H9 (cell line): ENCODE measurements around the gene AATF. TPM values are rescaled to one million over a fixed set of nuclear protein-coding genes. Genes with fewer than 3 reads are reported as not detected.

ENCODE experiments used
- DNase-seq: peaks from one replicate; pipeline ENCODE4 v3.0.0-alpha.2; 2017
- H2AFZ ChIP-seq: one replicate; pipeline ENCODE4 v1.6.1; 2013; ENCODE audit warnings: mild to moderate bottlenecking, low read length, control low read depth, moderate library complexity
- H2AK5ac ChIP-seq: 2 replicates; pipeline ENCODE4 v1.6.1; 2013; ENCODE audit warnings: low read length, control low read depth, mixed read lengths; ENCODE audit not compliant: insufficient read length
- H2BK120ac ChIP-seq: one replicate; pipeline ENCODE4 v1.6.1; 2013; ENCODE audit warnings: low read depth, mild to moderate bottlenecking, low read length, control low read depth, inconsistent platforms; ENCODE audit not compliant: poor library complexity, severe bottlenecking
- H2BK12ac ChIP-seq: 2 replicates; pipeline ENCODE4 v1.6.1; 2013; ENCODE audit warnings: low read length, control low read depth, mixed read lengths, low read depth; ENCODE audit not compliant: insufficient read length
- H2BK15ac ChIP-seq: 2 replicates; pipeline ENCODE4 v1.6.1; 2013; ENCODE audit warnings: low read depth, low read length, control low read depth
- H2BK20ac ChIP-seq: one replicate; pipeline ENCODE4 v1.6.1; 2013; ENCODE audit warnings: low read depth, mild to moderate bottlenecking, low read length, control low read depth, inconsistent platforms; ENCODE audit not compliant: poor library complexity, severe bottlenecking
- H2BK5ac ChIP-seq: 2 replicates; pipeline ENCODE4 v1.6.1; 2013; ENCODE audit warnings: low read length, control low read depth, mixed read lengths; ENCODE audit not compliant: insufficient read length
- H3K14ac ChIP-seq: 2 replicates; pipeline ENCODE4 v1.6.1; 2013; ENCODE audit warnings: low read length, control low read depth; ENCODE audit not compliant: insufficient read depth
- H3K18ac ChIP-seq: 2 replicates; pipeline ENCODE4 v1.6.1; 2013; ENCODE audit warnings: low read depth, mild to moderate bottlenecking, mixed read lengths, low read length, control low read depth; ENCODE audit not compliant: insufficient read length
- H3K23ac ChIP-seq: 2 replicates; pipeline ENCODE4 v1.6.1; 2013; ENCODE audit warnings: low read length, control low read depth, mixed read lengths, low read depth; ENCODE audit not compliant: insufficient read length
- H3K23me2 ChIP-seq: 2 replicates; pipeline ENCODE4 v1.6.1; 2013; ENCODE audit warnings: low read depth, mild to moderate bottlenecking, mixed read lengths, low read length, control low read depth; ENCODE audit not compliant: insufficient read length, poor library complexity, severe bottlenecking
- H3K27ac ChIP-seq: 2 replicates; pipeline ENCODE4 v1.5.1; 2013; ENCODE audit warnings: low read length, control low read depth, mixed read lengths, low read depth; ENCODE audit not compliant: insufficient read length
- H3K27me3 ChIP-seq: 2 replicates; pipeline ENCODE4 v1.6.1; 2013; ENCODE audit warnings: low read length, control low read depth, inconsistent platforms; ENCODE audit not compliant: insufficient read depth
- H3K4ac ChIP-seq: 2 replicates; pipeline ENCODE4 v1.6.1; 2013; ENCODE audit warnings: low read depth, mild to moderate bottlenecking, control low read depth, inconsistent platforms, low read length, moderate library complexity
- H3K4me1 ChIP-seq: 2 replicates; pipeline ENCODE4 v1.6.1; 2013; ENCODE audit warnings: low read length, control low read depth, inconsistent platforms; ENCODE audit not compliant: insufficient read depth
- H3K4me2 ChIP-seq: 2 replicates; pipeline ENCODE4 v1.6.1; 2013; ENCODE audit warnings: low read length, control low read depth, mixed read lengths; ENCODE audit not compliant: insufficient read length, insufficient read depth
- H3K56ac ChIP-seq: 2 replicates; pipeline ENCODE4 v1.6.1; 2013; ENCODE audit warnings: low read depth, mild to moderate bottlenecking, mixed read lengths, low read length, control low read depth; ENCODE audit not compliant: insufficient read length
- H3K79me1 ChIP-seq: 2 replicates; pipeline ENCODE4 v1.6.1; 2013; ENCODE audit warnings: low read depth, mild to moderate bottlenecking, moderate library complexity, low read length, control low read depth, inconsistent platforms; ENCODE audit not compliant: insufficient read depth, poor library complexity, severe bottlenecking
- H3K79me2 ChIP-seq: 2 replicates; pipeline ENCODE4 v1.6.1; 2013; ENCODE audit warnings: low read length, control low read depth, inconsistent platforms; ENCODE audit not compliant: insufficient read depth
- H3K9ac ChIP-seq: 2 replicates; pipeline ENCODE4 v1.6.1; 2013; ENCODE audit warnings: low read length, control low read depth, mixed read lengths; ENCODE audit not compliant: insufficient read length; ENCODE audit errors: extremely low read depth
- H3K9me3 ChIP-seq: one replicate; pipeline ENCODE4 v1.6.1; 2013; ENCODE audit warnings: low read depth, low read length, inconsistent platforms; ENCODE audit not compliant: control insufficient read depth
- H3T11ph ChIP-seq: one replicate; pipeline ENCODE4 v1.6.1; 2013; ENCODE audit warnings: mild to moderate bottlenecking, low read length, control low read depth, inconsistent platforms
- H4K20me1 ChIP-seq: one replicate; pipeline ENCODE4 v1.6.1; 2013; ENCODE audit not compliant: control insufficient read depth, insufficient read length, insufficient read depth
- H4K5ac ChIP-seq: 2 replicates; pipeline ENCODE4 v1.6.1; 2013; ENCODE audit warnings: low read depth, mild to moderate bottlenecking, mixed read lengths, low read length, control low read depth; ENCODE audit not compliant: insufficient read length
- H4K8ac ChIP-seq: replicated peaks from 2 replicates; pipeline ENCODE4 v1.6.1; 2013; ENCODE audit warnings: low read length, control low read depth, mixed read lengths, low read depth; ENCODE audit not compliant: insufficient read length
- H4K91ac ChIP-seq: 2 replicates; pipeline ENCODE4 v1.6.1; 2013; ENCODE audit warnings: low read depth, mild to moderate bottlenecking, moderate library complexity, mixed read lengths, low read length, control low read depth; ENCODE audit not compliant: insufficient read length
- H3K27ac Mint-ChIP-seq, 3 experiments: 2 replicates in 2 of 3; 3 replicates in 1 of 3; pipeline ENCODE4 v1.8.0; 2020 to 2021; ENCODE audit warnings: mixed read lengths in 3 of 3, mild to moderate bottlenecking in 1 of 3, moderate library complexity in 1 of 3
- H3K27me3 Mint-ChIP-seq: 2 replicates; pipeline ENCODE4 v1.8.0; 2021; ENCODE audit warnings: low read depth, mild to moderate bottlenecking, moderate library complexity, mixed read lengths
- H3K36me3 Mint-ChIP-seq, 3 experiments: 2 replicates in 2 of 3; 3 replicates in 1 of 3; pipeline ENCODE4 v1.8.0; 2020 to 2021; ENCODE audit warnings: low read depth in 3 of 3, mixed read lengths in 3 of 3; ENCODE audit not compliant: insufficient read depth in 1 of 3
- H3K4me1 Mint-ChIP-seq, 2 experiments: 2 replicates each; pipeline ENCODE4 v1.8.0; 2020; ENCODE audit warnings: mixed read lengths in 2 of 2
- H3K4me3 Mint-ChIP-seq, 2 experiments: 2 replicates in 1 of 2; 3 replicates in 1 of 2; pipeline ENCODE4 v1.8.0; 2020 to 2021; ENCODE audit warnings: mild to moderate bottlenecking in 2 of 2, mixed read lengths in 2 of 2, moderate library complexity in 1 of 2
- H3K9me3 Mint-ChIP-seq, 2 experiments: 2 replicates in 1 of 2; 3 replicates in 1 of 2; pipeline ENCODE4 v1.8.0; 2020; ENCODE audit warnings: mild to moderate bottlenecking in 2 of 2, mixed read lengths in 2 of 2, moderate library complexity in 1 of 2
- CTCF ChIP-seq: fragments of 200-600 bp; sonication (generic); conservative IDR thresholded peaks from 3 replicates; pipeline ENCODE4 v1.8.0; 2021; ENCODE audit warnings: antibody characterized with exemption, mild to moderate bottlenecking
- WGBS: extraction: QIAGEN DNeasy Blood & Tissue Kit; methylation state at CpG from one replicate; pipeline ENCODE4 v1.1.7; 2013; ENCODE audit warnings: missing lambda C conversion rate, low lambda C conversion rate, mixed read lengths; ENCODE audit not compliant: insufficient read length; ENCODE audit errors: extremely low coverage; 5-methylcytosine and 5-hydroxymethylcytosine counted together
- total RNA-seq: library from RNA; stranded (reverse); gene quantifications from 2 replicates; pipeline ENCODE4 v1.2.1, GENCODE V29; 2021

Gene AATF
- total RNA-seq, 1 experiment from 2014 or later, result 69.6 TPM

- no peak overlapping the region for H3K9ac ChIP-seq
- H4K20me1 ChIP-seq, result no peaks in the 10 kb centered on the region
- no peaks in the 10 kb centered on the region for H3K79me2 ChIP-seq
- no peak overlapping the region for H3K14ac ChIP-seq
- H2BK5ac ChIP-seq, result no peak overlapping the region
- no peak overlapping the region for H3K4me2 ChIP-seq
- no peak overlapping the region for H3K27ac ChIP-seq
- peaks cover 13% of the 10 kb centered on the region for H3K4me1 ChIP-seq
- Mint-ChIP-seq H3K27me3 (peaks cover 2% of the 10 kb centered on the region; the same call in 1 of the 2 replicates), H3K9me3 (peaks cover 14 to 17% of the 10 kb centered on the region in 2 experiments), H3K4me1 (peaks cover 39% of the 10 kb centered on the region in 2 experiments), H3K4me3 (no peak overlapping the region), H3K36me3 (peaks cover 37 to 61% (median 60%) of the 10 kb centered on the region in 3 experiments; a peak in 6 of 7 replicates), H3K27ac (peak overlapping the region; percentile 76 to 98 (median 95); a peak in 6 of 7 replicates)
- H2AFZ ChIP-seq, result no peak overlapping the region
- H3K27me3 ChIP-seq, result no peaks in the 10 kb centered on the region
- no peak overlapping the region for H3K56ac ChIP-seq
- WGBS, result no CpG with 5 or more reads among the region's 6 CpGs
- H4K8ac ChIP-seq, result no peak overlapping the region
- H2BK20ac ChIP-seq, result no peak overlapping the region
- H4K91ac ChIP-seq, result no peak overlapping the region
- H3K4ac ChIP-seq, result no peak overlapping the region
- H3T11ph ChIP-seq, result no peak overlapping the region
- H2BK120ac ChIP-seq, result no peak overlapping the region
- no peak overlapping the region for H2AK5ac ChIP-seq
- H3K9me3 ChIP-seq, result no peaks in the 10 kb centered on the region
- no peak overlapping the region for H2BK12ac ChIP-seq
- DNase-seq, result peak; percentile 71
- H3K23ac ChIP-seq, result no peak overlapping the region
- no peaks in the 10 kb centered on the region for H3K79me1 ChIP-seq
- H3K23me2 ChIP-seq, result no peaks in the 10 kb centered on the region
- no peak overlapping the region for H2BK15ac ChIP-seq
- no peak for TF ChIP-seq CTCF
- H3K18ac ChIP-seq, result no peak overlapping the region
- H4K5ac ChIP-seq, result no peak overlapping the region
Measured at GRCh38 chr17:37083456-37083855, 134.7 kb downstream of the AATF start.
